Activated T-cell treated with anti-CD3 and anti-CD28 coated beads, Interleukin-2, amount 50 U/mL, for 72 hours (primary cell): Measurements from ENCODE around the gene SDHC. TPM values are rescaled to one million over a fixed set of nuclear protein-coding genes. Genes with fewer than 3 reads are reported as not detected.
"Not testable (repeated sequence)": the region's sequence is repeated elsewhere in the genome, so short reads cannot be mapped to it uniquely, and the experiment has no call there.

Experiments used
- ATAC-seq, 2 donors: fragments of 150-1000 bp; cut with Tn5 transposase; replicated peaks in 1 of 2; 2 replicates each; pipeline ENCODE4 v1.10.0; 2021; ENCODE audit warnings: moderate library complexity in 2 of 2, mild to moderate bottlenecking in 1 of 2
- DNase-seq, 2 donors: peaks; one replicate each; pipeline ENCODE4 v3.0.0; 2021 to 2022; ENCODE audit warnings: mixed read lengths in 1 of 2
- H3K27ac Mint-ChIP-seq: one replicate; pipeline ENCODE4 v1.8.0; 2022; ENCODE audit warnings: mild to moderate bottlenecking, moderate library complexity, mixed read lengths
- H3K27me3 Mint-ChIP-seq: one replicate; pipeline ENCODE4 v1.8.0; 2022; ENCODE audit warnings: low read depth, mixed read lengths
- H3K36me3 Mint-ChIP-seq, 2 donors: one replicate each; pipeline ENCODE4 v1.8.0; 2022; ENCODE audit warnings: mixed read lengths in 2 of 2, mild to moderate bottlenecking in 1 of 2; ENCODE audit not compliant: insufficient read depth in 2 of 2
- H3K4me1 Mint-ChIP-seq: one replicate; pipeline ENCODE4 v1.8.0; 2022; ENCODE audit warnings: low read depth, mixed read lengths
- H3K4me3 Mint-ChIP-seq, 2 donors: one replicate each; pipeline ENCODE4 v1.8.0; 2022; ENCODE audit warnings: mild to moderate bottlenecking in 2 of 2, mixed read lengths in 2 of 2, moderate library complexity in 2 of 2
- H3K9me3 Mint-ChIP-seq, 2 donors: one replicate each; pipeline ENCODE4 v1.8.0; 2022; ENCODE audit warnings: mixed read lengths in 2 of 2
- total RNA-seq, 2 donors: library from RNA; stranded (reverse); gene quantifications; one replicate each; pipeline ENCODE4 v1.2.3, GENCODE V29; 2022

Gene SDHC
- total RNA-seq, 2 donors from 2014 or later, result 140 to 141 TPM

DNA sequence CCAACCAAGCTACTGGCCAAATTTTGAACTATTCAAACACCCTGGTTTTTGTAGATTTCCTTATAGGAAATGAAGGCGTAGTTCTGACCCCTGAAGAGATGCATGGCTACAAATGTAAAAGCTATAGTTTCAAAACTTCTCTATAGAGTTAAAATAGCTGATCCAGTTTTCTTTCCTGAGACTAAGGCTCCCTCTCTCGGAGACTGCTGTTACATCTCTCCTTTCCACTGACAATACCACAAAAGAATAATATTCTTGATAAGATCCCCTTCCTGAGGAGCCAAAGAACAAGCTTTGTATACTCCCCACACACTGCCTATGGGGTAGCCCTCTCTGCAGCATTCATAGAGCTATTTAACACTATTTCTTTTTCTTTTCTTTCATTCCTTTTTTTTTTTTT is 60.2 kb downstream of the SDHC start:
- Mint-ChIP-seq H3K9me3 (no peaks in the 10 kb centered on the region), H3K27ac (no peak overlapping the region), H3K4me1 (no peaks in the 10 kb centered on the region), H3K4me3 (no peak overlapping the region), H3K36me3 (no peaks in the 10 kb centered on the region), H3K27me3 (no peaks in the 10 kb centered on the region)
- ATAC-seq, result no peak
- DNase-seq, result no peak

DNA sequence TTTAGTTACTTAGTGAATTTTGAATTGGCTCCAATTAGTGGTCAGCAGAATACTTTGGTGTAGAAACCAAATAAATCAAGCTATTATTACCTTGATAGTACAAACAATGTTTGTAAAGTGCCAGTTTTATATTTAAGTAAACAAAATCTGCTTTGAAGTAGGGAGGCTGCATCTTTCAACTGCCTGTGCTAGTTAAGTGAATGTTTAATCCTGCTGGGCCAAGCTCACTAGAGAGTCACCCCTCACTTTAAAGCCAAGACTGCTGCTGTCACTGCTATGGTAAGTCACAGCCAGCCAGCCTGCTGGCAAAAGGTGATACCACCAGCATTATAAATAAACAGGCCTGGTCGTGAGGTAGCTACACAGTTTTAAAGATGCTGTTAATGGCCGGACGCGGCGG is 63.8 kb downstream of the SDHC start:
- H3K4me3 Mint-ChIP-seq, result no peak overlapping the region

DNA sequence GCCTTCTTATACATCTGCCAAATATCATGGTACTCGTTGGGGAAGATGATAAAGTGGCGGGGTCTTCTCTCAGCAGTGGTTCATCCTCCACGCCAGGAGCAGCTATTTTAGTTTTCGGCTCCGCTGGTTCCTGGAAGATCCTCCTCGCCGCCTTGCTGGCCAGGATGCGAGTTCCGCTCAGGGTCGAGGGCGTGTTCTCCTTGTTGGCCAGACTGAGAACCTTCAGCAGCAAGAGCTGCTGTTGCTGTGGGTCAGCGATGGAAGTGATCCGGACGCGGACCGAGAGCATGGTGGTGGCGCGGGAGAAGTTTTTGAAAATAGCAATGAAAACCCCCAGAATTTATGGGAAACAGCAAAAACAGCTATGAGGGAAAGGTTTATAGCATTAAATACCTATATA is 64.9 kb downstream of the SDHC start:
- Mint-ChIP-seq H3K9me3 (no peaks in the 10 kb centered on the region), H3K4me3 (peak overlapping the region in 1 of 2 donors; percentile 69), H3K36me3 (no peaks in the 10 kb centered on the region), H3K27ac (peak overlapping the region; percentile 57), H3K27me3 (no peaks in the 10 kb centered on the region), H3K4me1 (peaks cover 5% of the 10 kb centered on the region)
- ATAC-seq (peak in 1 of 2 donors; percentile 55), DNase-seq (peak in 1 of 2 donors; percentile 37)

More for the DNA sequence above, 63.8 kb downstream of the SDHC start:
- DNase-seq (no peak), ATAC-seq (no peak)
- Mint-ChIP-seq H3K9me3 (no peaks in the 10 kb centered on the region), H3K36me3 (no peaks in the 10 kb centered on the region), H3K27me3 (no peaks in the 10 kb centered on the region), H3K4me1 (peaks cover 5% of the 10 kb centered on the region), H3K27ac (no peak overlapping the region)

DNA sequence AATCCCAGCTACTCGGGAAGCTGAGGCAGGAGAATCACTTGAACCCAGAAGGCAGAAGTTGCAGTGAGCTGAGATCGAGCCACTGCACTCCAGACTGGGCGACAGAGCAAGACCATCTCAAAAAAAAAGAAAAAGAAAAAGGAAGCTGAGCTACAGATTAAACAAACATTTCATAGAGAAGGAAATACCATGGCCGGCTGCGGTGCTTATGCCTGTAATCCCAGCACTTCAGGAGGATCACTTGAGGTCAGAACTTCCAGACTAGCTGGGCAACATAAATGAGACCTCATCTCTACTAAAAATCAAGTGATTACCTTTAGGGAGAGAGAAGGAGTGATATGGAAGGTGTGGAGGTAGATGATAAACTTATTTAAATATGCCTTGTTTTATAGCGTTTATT is 67.5 kb downstream of the SDHC start:
- H3K27me3 Mint-ChIP-seq, result no peaks in the 10 kb centered on the region
- no peak overlapping the region for H3K4me3 Mint-ChIP-seq
- H3K4me1 Mint-ChIP-seq, result peaks cover 14% of the 10 kb centered on the region
- H3K9me3 Mint-ChIP-seq, result no peaks in the 10 kb centered on the region
- DNase-seq (no peak), ATAC-seq (no peak)
- H3K36me3 Mint-ChIP-seq, result no peaks in the 10 kb centered on the region
- no peak overlapping the region for H3K27ac Mint-ChIP-seq

DNA sequence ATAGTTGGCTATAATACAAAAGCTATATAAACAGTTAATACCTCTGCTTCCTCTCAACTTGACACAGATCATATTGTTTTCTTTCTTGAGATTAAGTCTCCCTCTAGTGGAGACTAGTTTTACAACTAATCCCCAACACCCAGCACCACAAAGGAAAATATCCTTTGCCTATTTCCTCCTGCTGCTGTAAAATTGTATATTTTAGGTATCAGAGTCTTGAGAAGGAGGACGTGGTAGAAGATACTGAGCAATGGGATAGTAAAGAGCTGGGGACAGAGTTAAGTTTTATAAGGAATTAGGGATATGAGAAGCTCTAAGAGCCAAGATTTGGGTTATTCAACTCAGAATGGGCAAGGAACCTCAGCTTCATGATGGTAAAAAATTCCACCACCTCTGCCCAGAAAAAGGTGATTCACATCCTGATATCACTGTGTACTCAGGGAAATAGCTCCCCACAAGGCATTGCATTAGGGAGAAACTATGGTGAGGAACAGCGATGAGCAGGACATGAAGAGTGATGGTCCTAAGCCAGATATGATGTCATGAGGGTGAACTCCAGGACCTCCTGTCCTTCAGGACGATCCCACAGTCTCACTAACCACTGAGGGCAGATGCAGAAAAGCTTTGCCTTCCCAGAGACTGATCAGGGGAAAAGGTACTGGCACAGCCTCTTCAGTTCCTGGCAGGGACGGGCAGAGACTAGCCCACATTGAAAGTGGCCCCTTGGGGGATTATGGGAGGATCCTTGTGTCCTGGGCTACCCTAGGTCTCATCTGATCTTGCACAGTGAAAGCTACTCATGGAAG is 68.2 kb downstream of the SDHC start:
- peak; percentile 60 to 73 for ATAC-seq
- H3K27me3 Mint-ChIP-seq, result no peaks in the 10 kb centered on the region

DNA sequence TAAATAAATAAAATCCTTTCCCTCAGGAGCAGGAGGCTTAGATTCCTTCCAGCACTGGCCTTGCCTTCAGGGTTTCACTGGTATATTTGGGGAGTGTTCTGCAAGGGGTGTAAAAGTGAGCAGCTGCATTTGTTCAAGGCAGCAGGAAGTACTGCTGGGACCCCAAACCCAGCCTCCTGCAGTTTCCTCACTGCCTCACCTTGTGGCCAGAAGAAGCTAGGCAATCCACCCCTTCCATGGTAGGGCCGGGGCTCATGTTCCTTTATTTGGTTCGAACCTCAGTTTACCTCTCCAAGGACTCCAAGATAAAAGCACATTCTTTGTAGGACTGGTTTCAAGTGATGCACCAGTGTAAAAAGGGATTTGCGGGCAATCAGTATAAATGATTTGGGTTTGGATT is 74.5 kb downstream of the SDHC start:
- peak overlapping the region; percentile 84 to 96 for H3K4me3 Mint-ChIP-seq
- H3K4me1 Mint-ChIP-seq, result peaks cover 59% of the 10 kb centered on the region
- peaks cover 0 to 4% of the 10 kb centered on the region in 2 donors for H3K36me3 Mint-ChIP-seq
- H3K27me3 Mint-ChIP-seq, result no peaks in the 10 kb centered on the region
- no peak for DNase-seq
- no peaks in the 10 kb centered on the region for H3K9me3 Mint-ChIP-seq
- no peak for ATAC-seq
- H3K27ac Mint-ChIP-seq, result peak overlapping the region; percentile 97

More for the DNA sequence above, 68.2 kb downstream of the SDHC start:
- peaks cover 0 to 2% of the 10 kb centered on the region in 2 donors for H3K36me3 Mint-ChIP-seq
- DNase-seq, result no peak
- peaks cover 21% of the 10 kb centered on the region for H3K4me1 Mint-ChIP-seq
- no peaks in the 10 kb centered on the region for H3K9me3 Mint-ChIP-seq
- peak overlapping the region; percentile 95 for H3K27ac Mint-ChIP-seq
- no peak overlapping the region for H3K4me3 Mint-ChIP-seq

DNA sequence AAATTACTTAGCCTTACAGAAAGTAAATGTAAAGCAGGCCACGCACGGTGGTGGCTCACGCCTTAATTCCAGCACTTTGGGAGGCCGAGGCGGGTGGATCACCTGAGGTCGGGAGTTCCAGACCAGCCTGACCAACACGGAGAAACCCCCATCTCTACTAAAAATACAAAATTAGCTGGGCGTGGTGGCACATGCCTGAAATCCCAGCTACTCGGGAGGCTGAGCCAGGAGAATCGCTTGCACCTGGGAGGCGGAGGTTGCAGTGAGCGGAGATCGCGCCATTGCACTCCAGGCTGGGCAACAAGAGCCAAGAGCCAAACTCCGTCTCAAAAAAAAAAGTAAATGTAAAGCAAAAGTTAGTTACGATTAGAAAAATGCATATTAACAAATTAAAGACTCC is 75.0 kb downstream of the SDHC start:
- not testable (repeated sequence) for H3K27me3 Mint-ChIP-seq, DNase-seq, H3K36me3 Mint-ChIP-seq, H3K9me3 Mint-ChIP-seq, ATAC-seq
- Mint-ChIP-seq H3K4me1 (peaks cover 59% of the 10 kb centered on the region), H3K4me3 (peak overlapping the region; percentile 84 to 96), H3K27ac (peak overlapping the region; percentile 97)

DNA sequence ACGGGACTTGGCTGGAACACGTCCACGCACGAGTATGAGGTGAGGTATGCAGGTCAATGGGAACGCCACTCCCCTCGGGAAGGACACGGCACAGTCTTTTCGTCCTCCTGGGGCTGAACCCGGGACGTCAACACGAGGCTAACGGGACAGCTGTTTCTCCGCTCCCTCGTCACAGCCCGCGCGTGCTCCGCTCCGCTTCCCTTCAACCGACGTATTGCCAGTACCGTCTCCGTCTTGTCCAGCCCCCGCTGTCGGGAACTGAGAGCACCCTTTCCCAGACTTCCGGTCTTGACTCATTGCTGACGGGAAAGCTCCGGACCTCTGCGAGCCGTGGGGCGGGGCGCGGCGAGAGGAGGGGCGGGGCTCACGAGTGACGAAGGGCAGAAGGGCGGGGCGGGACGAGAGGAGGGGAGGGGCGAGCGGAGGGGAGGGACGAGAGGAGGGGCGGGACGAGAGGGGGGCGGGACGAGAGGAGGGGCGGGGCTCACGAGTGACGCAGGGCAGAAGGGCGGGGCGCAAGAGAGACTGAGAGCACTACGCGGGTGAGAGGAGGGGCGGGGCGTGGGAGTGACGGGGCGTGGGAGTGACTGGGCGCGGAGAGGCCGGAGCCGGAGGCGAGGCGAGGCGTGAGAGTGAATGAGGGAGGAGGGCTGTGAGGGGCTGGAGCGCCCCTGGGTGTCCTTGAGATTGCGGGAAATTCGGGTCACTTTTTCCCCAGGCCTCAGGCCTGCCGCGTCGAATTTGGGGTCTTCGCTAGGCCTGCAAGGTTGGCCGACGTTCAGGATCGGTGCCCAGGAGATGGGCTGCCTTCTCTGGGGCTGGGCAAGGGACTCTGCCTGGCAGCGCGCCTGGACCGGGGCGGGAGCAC is 75.7 kb downstream of the SDHC start:
- peak overlapping the region; percentile 97 for H3K27ac Mint-ChIP-seq
- peaks cover 59% of the 10 kb centered on the region for H3K4me1 Mint-ChIP-seq
- peaks cover 0 to 4% of the 10 kb centered on the region in 2 donors for H3K36me3 Mint-ChIP-seq
- H3K9me3 Mint-ChIP-seq, result no peaks in the 10 kb centered on the region
- peak overlapping the region; percentile 84 to 96 for H3K4me3 Mint-ChIP-seq
- ATAC-seq, result peak; percentile 89 to 91
- DNase-seq, result peak; percentile 96 to 97
- no peaks in the 10 kb centered on the region for H3K27me3 Mint-ChIP-seq

DNA sequence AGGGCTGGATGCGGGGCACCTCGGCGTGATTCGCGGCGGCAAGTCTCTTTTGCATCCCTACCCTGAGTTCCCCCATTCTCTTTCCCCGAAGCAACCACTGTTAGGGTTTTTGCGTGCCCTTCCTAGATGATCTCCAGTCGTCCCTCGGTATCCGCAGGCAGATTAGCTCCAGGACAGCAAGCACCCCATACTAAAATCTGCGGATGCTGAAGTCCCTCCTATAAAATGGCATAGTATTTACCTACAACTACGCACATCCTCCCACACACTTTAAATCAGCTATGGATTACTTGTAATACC is 76.3 kb downstream of the SDHC start:
- DNase-seq (no peak), ATAC-seq (peak; percentile 1 to 2)
- Mint-ChIP-seq H3K27me3 (no peaks in the 10 kb centered on the region), H3K4me3 (peak overlapping the region; percentile 84 to 96), H3K9me3 (no peaks in the 10 kb centered on the region), H3K36me3 (peaks cover 0 to 4% of the 10 kb centered on the region in 2 donors), H3K4me1 (peaks cover 59% of the 10 kb centered on the region), H3K27ac (peak overlapping the region; percentile 97)

DNA sequence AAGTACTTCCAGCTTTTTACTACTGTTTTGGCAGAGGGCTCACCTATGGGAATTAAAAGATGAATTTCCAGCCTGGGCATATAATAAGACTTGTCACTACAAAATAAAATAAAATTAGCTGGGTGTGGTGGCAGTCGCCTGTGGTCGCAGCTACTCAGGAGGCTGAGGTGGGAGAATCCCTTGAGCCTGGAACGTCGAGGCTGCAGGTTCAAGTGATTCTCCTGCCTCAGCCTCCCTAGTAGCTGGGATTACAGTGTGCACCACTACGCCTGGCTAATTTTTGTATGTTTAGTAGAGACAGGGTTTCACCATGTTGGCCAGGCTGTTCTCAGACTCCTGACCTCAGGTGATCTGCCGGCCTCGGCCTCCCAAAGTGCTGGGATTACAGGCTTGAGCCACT is 77.0 kb downstream of the SDHC start:
- not testable (repeated sequence) for H3K36me3 Mint-ChIP-seq

DNA sequence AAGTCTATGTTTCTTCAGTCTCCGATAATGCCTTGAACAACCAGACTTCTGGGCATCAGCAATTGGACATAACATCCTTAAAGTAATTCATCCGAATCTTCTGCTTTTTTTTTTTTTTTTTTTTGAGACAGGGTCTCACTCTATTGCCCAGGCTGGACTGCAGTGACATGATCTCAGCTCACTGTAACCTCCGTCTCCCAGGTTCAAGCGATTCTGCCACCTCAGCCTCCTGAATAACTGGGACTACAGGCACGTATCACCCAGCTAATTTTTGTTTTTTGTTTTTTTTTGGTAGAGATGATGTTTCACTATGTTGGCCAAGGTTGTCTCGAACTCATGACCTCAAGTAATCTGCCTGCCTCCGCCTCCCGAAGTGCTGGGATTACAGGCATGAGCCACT is 77.4 kb downstream of the SDHC start:
- Mint-ChIP-seq H3K36me3 (peaks cover 0 to 4% of the 10 kb centered on the region in 2 donors), H3K9me3 (no peaks in the 10 kb centered on the region), H3K4me1 (peaks cover 50% of the 10 kb centered on the region), H3K27ac (peak overlapping the region; percentile 54), H3K27me3 (no peaks in the 10 kb centered on the region), H3K4me3 (peak overlapping the region; percentile 64 to 65)
- ATAC-seq (no peak), DNase-seq (no peak)

More for the DNA sequence above, 77.0 kb downstream of the SDHC start:
- H3K9me3 Mint-ChIP-seq, H3K27me3 Mint-ChIP-seq, ATAC-seq, DNase-seq: not testable (repeated sequence)
- Mint-ChIP-seq H3K4me1 (peaks cover 55% of the 10 kb centered on the region), H3K27ac (peak overlapping the region; percentile 97), H3K4me3 (peak overlapping the region; percentile 84 to 96)

DNA sequence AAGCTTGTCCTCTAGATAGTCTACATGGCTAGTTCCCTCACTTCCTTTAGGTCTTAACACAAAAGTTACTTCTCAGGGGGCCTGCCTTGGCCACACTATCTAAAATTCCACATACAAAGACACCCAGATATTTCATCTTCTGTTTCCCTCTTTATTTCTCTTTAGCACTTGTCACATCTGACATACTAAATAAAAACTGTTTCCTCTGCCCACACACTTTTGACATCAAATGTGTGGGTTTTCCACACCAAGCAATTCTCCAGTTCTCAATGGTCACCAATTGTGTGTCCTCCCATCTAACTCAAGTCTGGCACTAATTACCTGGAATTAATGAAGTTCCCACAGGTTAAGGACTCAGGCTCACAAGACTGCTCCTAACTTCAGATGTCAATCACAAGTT is 79.0 kb downstream of the SDHC start:
- Mint-ChIP-seq H3K27ac (no peak overlapping the region), H3K36me3 (no peaks in the 10 kb centered on the region), H3K27me3 (no peaks in the 10 kb centered on the region), H3K9me3 (no peaks in the 10 kb centered on the region), H3K4me1 (peaks cover 40% of the 10 kb centered on the region), H3K4me3 (no peak overlapping the region)
- DNase-seq (no peak), ATAC-seq (no peak)

DNA sequence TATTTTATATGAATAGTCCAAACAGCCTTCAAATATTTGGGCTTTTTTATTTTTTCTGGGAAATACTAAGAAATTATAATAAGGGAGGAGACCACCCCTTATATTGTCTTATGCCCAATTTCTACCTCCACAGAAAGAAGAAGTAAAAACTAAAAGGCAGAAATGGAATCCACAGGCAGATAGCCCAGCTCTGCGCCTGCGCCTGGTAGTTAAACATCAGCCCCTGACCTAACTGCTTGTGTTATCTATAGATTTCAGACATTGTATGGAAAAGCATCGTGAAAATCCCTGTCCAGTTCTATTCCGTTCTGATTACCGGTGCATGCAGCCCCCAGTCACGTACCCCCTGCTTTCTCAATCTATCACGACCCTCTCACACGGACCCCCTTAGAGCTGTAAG is 82.9 kb downstream of the SDHC start:
- peaks cover 46% of the 10 kb centered on the region for H3K4me1 Mint-ChIP-seq
- DNase-seq, H3K36me3 Mint-ChIP-seq, H3K4me3 Mint-ChIP-seq, H3K27me3 Mint-ChIP-seq, H3K9me3 Mint-ChIP-seq, ATAC-seq, H3K27ac Mint-ChIP-seq: not testable (repeated sequence)
